GM12878 (cell line): ENCODE results near the gene ZP2. TPM values are rescaled to one million over a fixed set of nuclear protein-coding genes. Genes with fewer than 3 reads are reported as not detected.

Experiments
- ATAC-seq: fragments of 200-7000 bp; cut with Tn5 transposase; 3 replicates; pipeline ENCODE4 v1.9.1; 2020; ENCODE audit warnings: mild to moderate bottlenecking, moderate library complexity
- BruUV-seq: library from RNA; stranded (reverse); fragments of 400-500 nt; replicated peaks from 2 replicates; lab custom pipeline; 2021; lab: Mats Ljungman, UMichigan
- CTCF ChIA-PET: fragments of 300-600 bp; sonication (Branson Sonifier 250); formaldehyde crosslinking; extraction: SDS; loops from one replicate; lab custom pipeline; 2021; ENCODE audit warnings: inconsistent platforms; lab: Yijun Ruan, JAX
- POLR2A ChIA-PET: fragments of 350-600 bp; formaldehyde crosslinking; extraction: SDS; loops from one replicate; lab custom pipeline; 2021; ENCODE audit warnings: inconsistent platforms; lab: Charles Lee
- RAD21 ChIA-PET: fragments of 300-600 bp; sonication (Branson Sonifier 250); formaldehyde crosslinking; loops from one replicate; lab custom pipeline; 2023; ENCODE audit warnings: antibody characterized with exemption; ENCODE audit not compliant: unreplicated experiment; lab: Charles Lee
- SMC1A ChIA-PET: fragments of 300-600 bp; sonication (Branson Sonifier 250); formaldehyde crosslinking; loops from one replicate; lab custom pipeline; 2023; ENCODE audit not compliant: unreplicated experiment, uncharacterized antibody; lab: Charles Lee
- DNase-seq: peaks from one replicate; pipeline ENCODE4 v3.0.0-alpha.2; 2011; ENCODE audit warnings: low read depth, low spot score
- FAIRE-seq: peaks from 3 replicates; lab custom pipeline; 2011; peaks lifted over from hg19 to GRCh38; lab: Jason Lieb, UNC
- H2AFZ ChIP-seq: 2 replicates; pipeline ENCODE4 v1.6.0; 2011; ENCODE audit warnings: low read depth, low read length, control low read depth; ENCODE audit not compliant: control insufficient read depth
- H3K27ac ChIP-seq: 2 replicates; pipeline ENCODE4 v1.5.1; 2011; ENCODE audit warnings: control low read depth; ENCODE audit not compliant: control insufficient read depth, insufficient read depth
- H3K27me3 ChIP-seq, 2 experiments: replicated peaks in 1 of 2; 2 replicates each; pipeline versions ENCODE4 v1.6.0 to v1.6.1; 2011; ENCODE audit warnings: low read length in 1 of 2; ENCODE audit not compliant: control insufficient read depth in 2 of 2, insufficient read depth in 2 of 2
- H3K36me3 ChIP-seq, 2 experiments: 2 replicates each; pipeline ENCODE4 v1.5.1; 2011; ENCODE audit warnings: low read length in 1 of 2; ENCODE audit not compliant: control insufficient read depth in 2 of 2, insufficient read depth in 2 of 2
- H3K4me1 ChIP-seq: 2 replicates; pipeline ENCODE4 v1.6.1; 2011; ENCODE audit warnings: mild to moderate bottlenecking, low read length, moderate library complexity, mixed read lengths; ENCODE audit not compliant: control insufficient read depth, insufficient read depth
- H3K4me2 ChIP-seq: 2 replicates; pipeline ENCODE4 v1.6.0; 2011; ENCODE audit warnings: control low read depth; ENCODE audit not compliant: control insufficient read depth, insufficient read depth
- H3K4me3 ChIP-seq: fragments of 200-600 bp; sonication (generic); 2 replicates; pipeline ENCODE4 v1.5.1; 2016
- H3K79me2 ChIP-seq: 2 replicates; pipeline ENCODE4 v1.6.0; 2011; ENCODE audit warnings: low read length; ENCODE audit not compliant: control insufficient read depth, insufficient read depth
- H3K9ac ChIP-seq: 2 replicates; pipeline ENCODE4 v1.8.0; 2011; ENCODE audit warnings: low read length, control low read depth, mixed read lengths; ENCODE audit not compliant: control insufficient read depth, insufficient read depth
- H3K9me3 ChIP-seq: replicated peaks from 3 replicates; pipeline ENCODE4 v1.5.1; 2011; ENCODE audit warnings: mild to moderate bottlenecking, low read length; ENCODE audit not compliant: control insufficient read depth, insufficient read depth
- H4K20me1 ChIP-seq: 2 replicates; pipeline ENCODE4 v1.6.0; 2011; ENCODE audit not compliant: control insufficient read depth, insufficient read depth
- CREM ChIP-seq: IDR thresholded peaks from 2 replicates; pipeline ENCODE4 v1.6.1; 2014; ENCODE audit warnings: antibody characterized with exemption, low read depth
- EZH2 ChIP-seq: IDR thresholded peaks from 2 replicates; pipeline ENCODE4 v1.6.1; 2012; ENCODE audit warnings: low read depth, mild to moderate bottlenecking, control low read depth, inconsistent platforms, low read length, borderline replicate concordance; ENCODE audit not compliant: control insufficient read depth
- ZNF622 ChIP-seq: fragments of 450-650 bp; IDR thresholded peaks from 2 replicates; pipeline ENCODE4 v1.6.1; 2017; ENCODE audit warnings: mild to moderate bottlenecking, inconsistent platforms
- WGBS: methylation state at CpG from one replicate; pipeline ENCODE4 v1.1.6; 2016; ENCODE audit warnings: low lambda C conversion rate; ENCODE audit not compliant: insufficient replicate concordance, insufficient coverage; ENCODE audit errors: missing lambda C conversion rate; 5-methylcytosine and 5-hydroxymethylcytosine counted together
- in situ Hi-C: fragments of 300-500 bp; cut with MboI; formaldehyde crosslinking; loops from 9 replicates; pipeline ENCODE4 v1.14.3; 2018; ENCODE audit warnings: mixed read lengths
- intact Hi-C: fragments of 100-400 bp; cut with micrococcal nuclease; formaldehyde crosslinking; loops from one replicate; pipeline ENCODE4 v1.14.2; 2022; ENCODE audit not compliant: unreplicated experiment
- polyA plus RNA-seq, 11 experiments: library from polyadenylated mRNA; depleted of rRNA in 4 of 11; unstranded in 6 of 11; stranded (reverse) in 5 of 11; fragments of >200 nt; fragmentation: Nextera tagmentation in 4 of 11; fragmentation: Illumina TruSeq in 1 of 11; extraction: Ambion mirVana in 4 of 11; extraction: Trizol in 1 of 11; gene quantifications; 1 replicate in 1 of 11; 2 replicates in 10 of 11; pipeline versions ENCODE4 v1.2.1 to v1.2.3, GENCODE V29; 2011 to 2016; ENCODE audit warnings: inconsistent platforms in 2 of 11, missing spikeins in 2 of 11, low read depth in 1 of 11
- total RNA-seq, 4 experiments: library from RNA; depleted of rRNA in 3 of 4; stranded (reverse); fragments of >200 nt in 3 of 4; fragmentation: Illumina TruSeq in 1 of 4; extraction: Trizol in 1 of 4; gene quantifications; 2 replicates each; pipeline versions ENCODE4 v1.2.1 to v1.2.3, GENCODE V29; 2013 to 2021
- TF ChIP-seq, protein P1 (sequence below): IDR thresholded peaks from 2 replicates; pipeline ENCODE4 v1.6.1; 2011; ENCODE audit warnings: borderline replicate concordance, low read depth, mild to moderate bottlenecking, moderate library complexity, low read length; ENCODE audit not compliant: insufficient read depth, poor library complexity, severe bottlenecking
- TF ChIP-seq, protein P2 (sequence below): IDR thresholded peaks from 2 replicates; pipeline ENCODE4 v1.6.1; 2012; ENCODE audit warnings: improper control_type of control experiment, low read depth, low read length; ENCODE audit not compliant: insufficient replicate concordance

Gene ZP2
- total and polyA plus RNA-seq, 10 of the 15 experiments (the other 5 are each of a cell fraction or from before 2014, with no cell fraction given) = 0.11 to 0.33 (median 0.16) TPM; not detected in 1

DNA sequence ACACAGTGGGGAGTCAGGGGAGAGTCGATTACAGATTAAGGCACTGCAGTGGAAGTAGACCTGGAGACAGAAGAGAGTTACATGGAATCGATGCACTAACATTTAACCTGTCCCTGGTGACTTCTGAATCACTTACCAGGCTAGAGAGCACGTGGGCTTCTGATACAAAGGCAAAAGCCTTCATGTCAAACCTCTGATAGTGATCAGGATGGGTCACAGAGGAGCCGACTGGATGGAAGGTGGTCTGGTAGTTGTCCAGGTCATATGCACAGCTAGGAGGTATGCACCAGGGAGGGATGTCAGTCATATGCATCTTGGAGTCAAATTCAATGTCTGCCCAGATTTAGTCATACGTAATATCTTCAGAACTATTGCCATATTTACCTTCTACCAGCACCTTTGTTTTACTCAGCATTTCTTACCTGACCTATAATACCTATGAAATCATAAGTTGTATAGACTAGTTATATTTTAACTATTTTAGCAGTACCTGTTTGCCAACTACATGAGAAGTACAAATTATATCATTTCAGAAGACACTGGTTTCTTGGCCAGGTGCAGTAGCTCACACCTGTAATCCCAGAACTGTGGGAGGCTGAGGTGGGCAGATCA lies 11.7 kb downstream of the ZP2 start:
- TF ChIP-seq ZNF622 = no peak
- no peak for TF ChIP-seq EZH2
- TF ChIP-seq CREM = no peak
- TF ChIP-seq, protein P1, sequence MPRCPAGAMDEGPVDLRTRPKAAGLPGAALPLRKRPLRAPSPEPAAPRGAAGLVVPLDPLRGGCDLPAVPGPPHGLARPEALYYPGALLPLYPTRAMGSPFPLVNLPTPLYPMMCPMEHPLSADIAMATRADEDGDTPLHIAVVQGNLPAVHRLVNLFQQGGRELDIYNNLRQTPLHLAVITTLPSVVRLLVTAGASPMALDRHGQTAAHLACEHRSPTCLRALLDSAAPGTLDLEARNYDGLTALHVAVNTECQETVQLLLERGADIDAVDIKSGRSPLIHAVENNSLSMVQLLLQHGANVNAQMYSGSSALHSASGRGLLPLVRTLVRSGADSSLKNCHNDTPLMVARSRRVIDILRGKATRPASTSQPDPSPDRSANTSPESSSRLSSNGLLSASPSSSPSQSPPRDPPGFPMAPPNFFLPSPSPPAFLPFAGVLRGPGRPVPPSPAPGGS = no peak
- TF ChIP-seq, protein P2, sequence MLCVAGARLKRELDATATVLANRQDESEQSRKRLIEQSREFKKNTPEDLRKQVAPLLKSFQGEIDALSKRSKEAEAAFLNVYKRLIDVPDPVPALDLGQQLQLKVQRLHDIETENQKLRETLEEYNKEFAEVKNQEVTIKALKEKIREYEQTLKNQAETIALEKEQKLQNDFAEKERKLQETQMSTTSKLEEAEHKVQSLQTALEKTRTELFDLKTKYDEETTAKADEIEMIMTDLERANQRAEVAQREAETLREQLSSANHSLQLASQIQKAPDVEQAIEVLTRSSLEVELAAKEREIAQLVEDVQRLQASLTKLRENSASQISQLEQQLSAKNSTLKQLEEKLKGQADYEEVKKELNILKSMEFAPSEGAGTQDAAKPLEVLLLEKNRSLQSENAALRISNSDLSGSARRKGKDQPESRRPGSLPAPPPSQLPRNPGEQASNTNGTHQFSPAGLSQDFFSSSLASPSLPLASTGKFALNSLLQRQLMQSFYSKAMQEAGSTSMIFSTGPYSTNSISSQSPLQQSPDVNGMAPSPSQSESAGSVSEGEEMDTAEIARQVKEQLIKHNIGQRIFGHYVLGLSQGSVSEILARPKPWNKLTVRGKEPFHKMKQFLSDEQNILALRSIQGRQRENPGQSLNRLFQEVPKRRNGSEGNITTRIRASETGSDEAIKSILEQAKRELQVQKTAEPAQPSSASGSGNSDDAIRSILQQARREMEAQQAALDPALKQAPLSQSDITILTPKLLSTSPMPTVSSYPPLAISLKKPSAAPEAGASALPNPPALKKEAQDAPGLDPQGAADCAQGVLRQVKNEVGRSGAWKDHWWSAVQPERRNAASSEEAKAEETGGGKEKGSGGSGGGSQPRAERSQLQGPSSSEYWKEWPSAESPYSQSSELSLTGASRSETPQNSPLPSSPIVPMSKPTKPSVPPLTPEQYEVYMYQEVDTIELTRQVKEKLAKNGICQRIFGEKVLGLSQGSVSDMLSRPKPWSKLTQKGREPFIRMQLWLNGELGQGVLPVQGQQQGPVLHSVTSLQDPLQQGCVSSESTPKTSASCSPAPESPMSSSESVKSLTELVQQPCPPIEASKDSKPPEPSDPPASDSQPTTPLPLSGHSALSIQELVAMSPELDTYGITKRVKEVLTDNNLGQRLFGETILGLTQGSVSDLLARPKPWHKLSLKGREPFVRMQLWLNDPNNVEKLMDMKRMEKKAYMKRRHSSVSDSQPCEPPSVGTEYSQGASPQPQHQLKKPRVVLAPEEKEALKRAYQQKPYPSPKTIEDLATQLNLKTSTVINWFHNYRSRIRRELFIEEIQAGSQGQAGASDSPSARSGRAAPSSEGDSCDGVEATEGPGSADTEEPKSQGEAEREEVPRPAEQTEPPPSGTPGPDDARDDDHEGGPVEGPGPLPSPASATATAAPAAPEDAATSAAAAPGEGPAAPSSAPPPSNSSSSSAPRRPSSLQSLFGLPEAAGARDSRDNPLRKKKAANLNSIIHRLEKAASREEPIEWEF = no peak
- ChIA-PET POLR2A (no interaction called here), CTCF (interaction anchor here (1.2 to 2.9 kb wide), 2 partner anchors 11 to 101 kb away, joined by 5 to 7 read pairs; no protein-coding TSS in a partner anchor), RAD21 (interaction anchor here (1.2 to 1.4 kb wide), 2 partner anchors 11 to 101 kb away, joined by 3 read pairs; no protein-coding TSS in a partner anchor), SMC1A (interaction anchor here (0.7 to 1.3 kb wide), 4 partner anchors 9 to 80 kb away, joined by 3 read pairs; partner anchors contain the start of gene ZP2)
- Histone ChIP-seq H3K4me2 (no peak overlapping the region), H3K36me3 (no peaks in the 10 kb centered on the region), H2AFZ (no peak overlapping the region), H3K27ac (no peak overlapping the region), H3K9ac (no peak overlapping the region), H3K4me3 (no peak overlapping the region), H3K27me3 (no peaks in the 10 kb centered on the region), H3K79me2 (no peaks in the 10 kb centered on the region), H3K9me3 (no peaks in the 10 kb centered on the region), H4K20me1 (no peaks in the 10 kb centered on the region), H3K4me1 (peaks cover 3% of the 10 kb centered on the region; the same call in 1 of the 2 replicates)
- 24% methylated on average over 5 of the region's 5 CpGs for WGBS
- in situ Hi-C loops = no loop called here
- ATAC-seq (no peak), DNase-seq (no peak), FAIRE-seq (no peak)
- no TSS peak for BruUV-seq
- intact Hi-C loops = no loop called here
